ENCODE measurements around the gene GALNT8.

Gene GALNT8

DNA sequence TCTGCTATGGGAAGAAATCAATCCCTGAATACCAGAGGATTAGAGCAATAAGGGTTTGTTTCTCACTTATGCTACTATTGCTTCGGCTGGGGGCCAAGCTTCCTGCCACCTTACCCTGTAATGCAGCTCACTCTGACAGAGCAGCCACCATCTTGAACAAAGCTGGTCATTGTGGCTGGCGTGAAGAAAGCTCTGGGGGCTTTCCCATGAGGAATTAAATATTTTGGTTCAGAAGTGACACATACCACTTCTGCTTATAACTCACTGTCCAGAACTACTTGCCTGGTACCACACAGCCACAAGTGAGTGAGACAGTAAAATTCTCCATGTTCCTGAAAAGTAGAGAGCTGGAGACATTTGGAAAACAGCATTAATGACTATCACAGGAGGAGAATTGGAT lies 82.6 kb downstream of the GALNT8 start:
- no peak for DNase-seq

DNA sequence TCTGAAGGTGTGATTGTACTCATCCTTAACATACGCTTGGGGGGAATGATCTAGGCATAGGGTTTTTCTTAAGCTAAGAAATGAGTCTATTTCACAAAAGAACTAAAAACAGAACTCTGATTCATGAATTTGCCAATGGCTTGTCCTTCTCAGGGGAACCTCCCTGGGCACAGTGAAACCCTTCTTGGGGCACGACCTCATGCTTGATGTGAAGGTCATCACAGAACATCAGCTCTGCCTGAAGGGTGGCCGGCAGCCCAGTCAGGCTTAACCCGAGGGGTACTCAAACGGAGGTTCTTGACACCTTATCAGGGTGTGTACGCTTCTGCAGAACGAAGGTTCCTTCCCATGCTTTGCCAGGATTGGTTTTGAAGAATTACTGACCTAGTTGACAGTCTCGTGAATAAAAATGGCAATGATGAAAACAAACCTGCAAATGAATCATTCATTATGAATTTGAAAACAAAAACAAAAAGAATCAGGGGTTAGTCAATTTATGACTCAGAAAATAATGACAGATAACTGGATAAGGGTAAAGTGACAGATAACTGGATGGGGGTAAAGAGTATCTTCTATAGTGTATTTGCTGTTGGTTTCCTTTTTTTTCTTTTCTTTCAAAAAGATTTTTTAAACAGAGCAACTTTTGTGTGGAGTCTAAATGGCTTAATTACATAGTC lies 86.4 kb downstream of the GALNT8 start:
- no peak for DNase-seq

DNA sequence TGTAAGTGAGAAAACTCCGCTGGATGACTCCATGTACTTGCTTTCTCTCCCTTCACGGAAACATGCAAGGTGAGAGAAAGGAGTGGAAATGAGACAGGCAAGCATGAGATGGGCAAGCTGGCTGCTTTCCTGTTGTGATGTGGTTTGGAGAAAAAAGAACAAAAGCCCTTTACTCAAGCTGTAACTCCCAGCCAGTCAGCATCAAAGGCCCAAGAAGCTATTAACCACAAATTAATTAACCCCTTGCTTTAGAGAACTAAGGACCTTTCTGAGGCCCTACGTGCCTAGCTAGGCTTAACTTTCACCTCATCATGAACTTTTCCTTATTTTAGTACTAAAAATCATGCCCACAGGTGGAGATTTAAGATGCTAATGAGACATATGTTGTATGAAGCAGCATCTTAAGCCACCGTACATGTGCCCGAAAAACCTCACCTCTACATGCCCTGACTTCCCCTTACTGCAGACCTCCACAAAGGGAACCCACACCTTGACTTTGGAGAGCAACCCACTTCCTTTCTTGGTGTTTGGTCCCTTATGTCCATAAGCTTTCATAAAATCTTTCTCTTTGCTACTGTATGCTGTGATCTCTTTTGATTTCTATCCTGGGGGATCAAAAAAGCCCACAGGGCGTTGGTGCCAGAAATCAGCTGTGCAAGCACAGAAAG lies 87.0 kb downstream of the GALNT8 start:
- no peak for DNase-seq

GRCh38 chr12:4807813-4808212 lies 87.6 kb downstream of the GALNT8 start:
- DNase-seq: no peak

DNA sequence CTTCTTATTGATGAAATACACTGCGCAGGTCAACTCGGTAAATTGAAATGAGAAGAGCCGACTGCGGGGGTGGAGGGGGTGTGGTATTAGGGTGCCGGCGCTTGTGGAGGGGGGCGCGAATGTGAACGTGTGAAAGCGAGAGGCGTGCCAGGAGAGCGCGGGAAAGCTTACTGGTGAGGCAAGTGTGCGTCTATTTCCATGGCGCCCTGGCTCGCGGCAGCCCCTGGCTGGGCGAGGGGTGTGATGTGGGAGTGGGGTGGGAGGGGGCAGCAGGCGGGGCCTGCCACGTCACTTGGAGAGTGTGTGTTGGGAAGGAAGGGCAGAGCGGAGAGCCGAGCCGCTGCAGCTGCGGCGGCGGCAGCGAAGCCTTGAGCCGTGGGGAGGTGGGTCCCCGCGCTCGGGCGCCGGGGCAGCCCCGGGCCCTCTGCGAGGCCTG lies 88.8 kb downstream of the GALNT8 start:
- peak in 1 of 2 experiments; percentile 64 for DNase-seq

- DNase-seq: peak in 1 of 2 experiments; percentile 47
These were observed 89.4 kb downstream of the GALNT8 start for GRCh38 chr12:4809449-4810218.

DNA sequence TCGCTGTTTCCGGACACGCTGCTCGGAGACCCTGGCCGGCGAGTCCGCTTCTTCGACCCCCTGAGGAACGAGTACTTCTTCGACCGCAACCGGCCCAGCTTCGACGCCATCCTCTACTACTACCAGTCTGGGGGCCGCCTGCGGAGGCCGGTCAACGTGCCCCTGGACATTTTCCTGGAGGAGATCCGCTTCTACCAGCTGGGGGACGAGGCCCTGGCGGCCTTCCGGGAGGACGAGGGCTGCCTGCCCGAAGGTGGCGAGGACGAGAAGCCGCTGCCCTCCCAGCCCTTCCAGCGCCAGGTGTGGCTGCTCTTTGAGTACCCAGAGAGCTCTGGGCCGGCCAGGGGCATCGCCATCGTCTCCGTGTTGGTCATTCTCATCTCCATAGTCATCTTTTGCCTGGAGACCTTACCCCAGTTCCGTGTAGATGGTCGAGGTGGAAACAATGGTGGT lies 90.0 kb downstream of the GALNT8 start:
- DNase-seq: no peak

- no peak for DNase-seq
These were observed 92.6 kb downstream of the GALNT8 start for GRCh38 chr12:4812624-4813327.

- DNase-seq: peak in 1 of 2 experiments; percentile 12
These were observed 93.5 kb downstream of the GALNT8 start for GRCh38 chr12:4813741-4814140.

GRCh38 chr12:4814485-4814884 lies 94.3 kb downstream of the GALNT8 start:
- no peak for DNase-seq

DNA sequence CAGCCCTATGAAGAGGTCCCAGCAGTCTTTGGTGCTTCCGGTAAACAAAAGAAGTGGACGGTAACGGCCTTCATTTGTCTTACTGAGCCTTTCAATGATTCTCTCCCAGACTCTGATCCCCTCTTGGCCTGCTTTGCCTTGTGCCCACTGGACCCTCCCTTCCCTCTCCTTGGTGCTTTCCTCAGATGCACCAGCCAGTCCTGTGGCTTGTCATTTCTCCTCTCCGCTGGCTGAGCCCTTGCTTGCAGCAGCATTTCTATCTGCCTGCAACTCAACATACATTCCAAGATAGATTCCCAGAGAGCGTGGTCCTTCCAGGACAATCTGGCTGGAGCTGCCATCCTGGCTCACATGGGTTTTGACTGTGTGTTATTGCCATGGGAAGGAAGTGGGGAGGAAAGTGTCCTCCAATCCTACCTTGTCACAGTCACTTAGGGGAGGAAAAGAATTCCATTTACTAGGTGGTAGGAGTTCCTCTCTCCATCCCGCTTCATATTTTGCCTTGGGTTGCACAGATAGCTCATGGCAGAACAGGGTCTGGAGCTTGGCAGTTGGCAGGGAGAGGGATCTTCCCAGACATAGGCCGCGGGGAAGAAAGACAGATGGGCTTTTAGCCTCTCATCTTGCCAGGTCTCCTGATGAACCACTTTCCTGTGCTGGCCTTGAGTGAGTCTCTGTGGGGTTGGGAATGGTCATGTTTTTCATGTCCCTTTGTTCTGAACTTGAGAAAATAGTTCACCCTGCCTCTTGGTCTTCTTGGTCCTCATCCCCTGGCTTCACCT lies 96.7 kb downstream of the GALNT8 start:
- no peak for DNase-seq

- DNase-seq: no peak
These were observed 97.7 kb downstream of the GALNT8 start for GRCh38 chr12:4817880-4818279.

GRCh38 chr12:4819654-4820053 lies 99.5 kb downstream of the GALNT8 start:
- DNase-seq: no peak

GRCh38 chr12:4820971-4821370 lies 100.8 kb downstream of the GALNT8 start:
- no peak for DNase-seq

Measured in NCI-H526 (cell line).